Measurements from ENCODE around the gene CSNK1D. TPM values are rescaled to one million over a fixed set of nuclear protein-coding genes. Genes with fewer than 3 reads are reported as not detected.
"Not testable (repeated sequence)": the region's sequence is repeated elsewhere in the genome, so short reads cannot be mapped to it uniquely, and the experiment has no call there.

Gene CSNK1D
- total RNA-seq, 1 donor from 2014 or later, result 54.1 TPM

DNA sequence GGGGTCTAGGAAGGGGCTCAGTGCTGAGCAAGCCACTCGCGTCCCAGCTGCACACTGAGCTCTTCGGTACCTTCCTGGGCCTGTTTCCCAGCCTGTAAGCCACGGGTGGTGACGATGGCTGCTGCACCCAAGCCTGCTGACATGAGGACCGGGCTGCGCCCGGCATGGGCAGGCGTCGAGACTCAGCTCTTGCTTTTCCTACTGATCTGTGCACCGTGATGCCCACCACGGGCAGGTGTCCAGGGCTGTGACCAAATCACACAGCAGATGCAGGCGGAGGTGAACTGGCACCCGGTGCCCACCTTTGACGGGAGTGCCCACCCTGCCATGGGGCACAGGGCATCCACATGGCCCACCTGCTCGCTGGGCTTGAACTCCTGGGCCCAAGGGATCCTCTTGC, 78.7 kb downstream of the CSNK1D start:
- no peak overlapping the region for H3K4me3 ChIP-seq (ENCODE audit: low read depth, low read length)
- DNase-seq (ENCODE audit: low read depth), result no peak
- TF ChIP-seq, protein P1, sequence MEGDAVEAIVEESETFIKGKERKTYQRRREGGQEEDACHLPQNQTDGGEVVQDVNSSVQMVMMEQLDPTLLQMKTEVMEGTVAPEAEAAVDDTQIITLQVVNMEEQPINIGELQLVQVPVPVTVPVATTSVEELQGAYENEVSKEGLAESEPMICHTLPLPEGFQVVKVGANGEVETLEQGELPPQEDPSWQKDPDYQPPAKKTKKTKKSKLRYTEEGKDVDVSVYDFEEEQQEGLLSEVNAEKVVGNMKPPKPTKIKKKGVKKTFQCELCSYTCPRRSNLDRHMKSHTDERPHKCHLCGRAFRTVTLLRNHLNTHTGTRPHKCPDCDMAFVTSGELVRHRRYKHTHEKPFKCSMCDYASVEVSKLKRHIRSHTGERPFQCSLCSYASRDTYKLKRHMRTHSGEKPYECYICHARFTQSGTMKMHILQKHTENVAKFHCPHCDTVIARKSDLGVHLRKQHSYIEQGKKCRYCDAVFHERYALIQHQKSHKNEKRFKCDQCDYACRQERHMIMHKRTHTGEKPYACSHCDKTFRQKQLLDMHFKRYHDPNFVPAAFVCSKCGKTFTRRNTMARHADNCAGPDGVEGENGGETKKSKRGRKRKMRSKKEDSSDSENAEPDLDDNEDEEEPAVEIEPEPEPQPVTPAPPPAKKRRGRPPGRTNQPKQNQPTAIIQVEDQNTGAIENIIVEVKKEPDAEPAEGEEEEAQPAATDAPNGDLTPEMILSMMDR (conservative IDR thresholded peaks at IDR 0.05; ENCODE audit: low read depth, low read length), result no peak

GRCh38 chr17:82193520-82194220, 79.8 kb downstream of the CSNK1D start:
- TF ChIP-seq, protein P1 (conservative IDR thresholded peaks at IDR 0.05; ENCODE audit: low read depth, low read length), result no peak
- H3K4me3 ChIP-seq (ENCODE audit: low read depth, low read length), result no peak overlapping the region
- no peak for DNase-seq (ENCODE audit: low read depth)

DNA sequence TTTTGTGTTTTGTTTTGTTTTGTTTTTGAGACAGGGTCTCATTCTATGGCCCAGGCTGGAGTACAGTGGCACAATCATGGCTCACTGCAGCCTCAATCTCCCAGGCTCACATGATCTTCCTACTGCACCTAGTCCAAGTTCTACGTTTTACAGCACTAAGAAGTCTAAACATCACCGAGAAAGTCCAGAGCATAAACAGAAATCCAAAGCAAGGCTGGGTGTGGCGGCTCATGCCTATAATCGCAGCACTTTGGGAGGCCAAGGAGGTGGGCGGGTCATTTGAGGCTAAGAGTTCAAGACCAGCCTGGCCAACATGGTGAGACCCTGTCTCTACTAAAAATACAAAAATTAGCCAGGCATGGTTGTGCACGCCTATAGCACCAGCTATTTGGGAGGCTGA, 80.5 kb downstream of the CSNK1D start:
- DNase-seq (ENCODE audit: low read depth); H3K4me3 ChIP-seq (ENCODE audit: low read depth, low read length): not testable (repeated sequence)

Other genes starting within 250 kb of the CSNK1D start
- 52.9 and 60.0 TPM in 2 replicates for gene RAC3, start 242.0 kb downstream of the CSNK1D start, total RNA-seq
- 85.4 and 93.1 TPM in 2 replicates for gene DCXR, start 236.0 kb downstream of the CSNK1D start, total RNA-seq
- 35.8 and 38.8 TPM in 2 replicates for gene RFNG, start 221.9 kb downstream of the CSNK1D start, total RNA-seq
- 105 and 200 TPM in 2 replicates for gene GPS1, start 221.8 kb downstream of the CSNK1D start, total RNA-seq
- 126 and 154 TPM in 2 replicates for gene DUS1L, start 207.9 kb downstream of the CSNK1D start, total RNA-seq
- 94.7 and 224 TPM in 2 replicates for gene FASN, start 175.5 kb downstream of the CSNK1D start, total RNA-seq
- 10.5 and 10.8 TPM in 2 replicates for gene CCDC57, start 60.9 kb downstream of the CSNK1D start, total RNA-seq
- gene SLC16A3, start 44.7 kb downstream of the CSNK1D start, total RNA-seq, result 169 and 190 TPM in 2 replicates
- gene CD7, start 43.9 kb upstream of the CSNK1D start, total RNA-seq, result not detected in 2 replicates
- gene SECTM1, start 60.1 kb upstream of the CSNK1D start, total RNA-seq, result 0.75 and 1.9 TPM in 2 replicates
- gene TEX19, start 85.5 kb upstream of the CSNK1D start, total RNA-seq, result 0.07 TPM in 1 of 2 replicates, not detected in the other
- gene UTS2R, start 98.1 kb upstream of the CSNK1D start, total RNA-seq, result not detected in 2 replicates
- 10.7 and 11.4 TPM in 2 replicates for gene HEXD, start 144.6 kb upstream of the CSNK1D start, total RNA-seq
- gene OGFOD3, start 144.9 kb upstream of the CSNK1D start, total RNA-seq, result 29.4 and 63.9 TPM in 2 replicates
- gene CYBC1, start 177.1 kb upstream of the CSNK1D start, total RNA-seq, result 72.1 and 78.8 TPM in 2 replicates
- gene NARF, start 185.0 kb upstream of the CSNK1D start, total RNA-seq, result 45.4 and 64.4 TPM in 2 replicates
- gene FOXK2, start 246.0 kb upstream of the CSNK1D start, total RNA-seq, result 33.4 and 46.4 TPM in 2 replicates